ENCODE data around the gene FAM114A2.

- TF ChIP-seq SUZ12 (IDR thresholded peaks at IDR 0.05; ENCODE audit: extremely low read depth, insufficient read depth, insufficient read length): no peak
- no peak for TF ChIP-seq ZNF274 (IDR thresholded peaks at IDR 0.05; ENCODE audit: low read depth, low read length)
Measured at GRCh38 chr5:153959134-153959957, 79.4 kb downstream of the FAM114A2 start.

Measured in NT2/D1 (cell line).